Ovary (tissue), 3 donors: ENCODE measurements around the gene RBKS.

Experiments used
- CTCF ChIP-seq, 3 donors: fragments of 450-650 bp in 2 of 3; fragments of 200-600 bp in 1 of 3; IDR thresholded peaks; one replicate each; pipeline versions ENCODE4 v1.5.1 to v1.8.0; 2016 to 2022; ENCODE audit warnings: antibody characterized with exemption in 3 of 3, mild to moderate bottlenecking in 1 of 3
- EP300 ChIP-seq: sonication (generic); formaldehyde crosslinking; IDR thresholded peaks from one replicate; pipeline ENCODE4 v1.6.1; 2017; ENCODE audit warnings: antibody characterized with exemption
- POLR2A ChIP-seq: fragments of 450-650 bp; IDR thresholded peaks from one replicate; pipeline ENCODE4 v1.6.1; 2017; ENCODE audit warnings: antibody characterized with exemption, mild to moderate bottlenecking, moderate library complexity
- donor health status: DM: no; HTN: no; CAD: no.

GRCh38 chr2:27797841-27798240 is 92.3 kb downstream of the RBKS start:
- no peak for TF ChIP-seq EP300
- no peak for TF ChIP-seq CTCF (IDR thresholded peaks at IDR 0.05)
- TF ChIP-seq POLR2A = no peak
